Neutrophil (primary cell): ENCODE measurements around the gene ITGB3.

Experiments used
- H3K27ac ChIP-seq: fragments of 200-600 bp; sonication (generic); 2 replicates; pipeline ENCODE4 v1.5.1; 2016; ENCODE audit warnings: mild to moderate bottlenecking, moderate library complexity
- H3K27me3 ChIP-seq: fragments of 200-600 bp; sonication (generic); 2 replicates; pipeline ENCODE4 v1.6.0; 2016; ENCODE audit warnings: mild to moderate bottlenecking
- H3K36me3 ChIP-seq: fragments of 200-600 bp; sonication (generic); 2 replicates; pipeline ENCODE4 v1.5.1; 2017
- H3K4me1 ChIP-seq, 2 experiments: fragments of 200-600 bp in 1 of 2; sonication (generic) in 1 of 2; 1 replicate in 1 of 2; 2 replicates in 1 of 2; pipeline versions ENCODE4 v1.5.1 to v1.6.1; 2013 to 2016; ENCODE audit warnings: low read depth in 1 of 2, low read length in 1 of 2, mild to moderate bottlenecking in 1 of 2, moderate library complexity in 1 of 2; ENCODE audit not compliant: control insufficient read depth in 1 of 2, insufficient read depth in 1 of 2
- H3K4me3 ChIP-seq, 2 experiments: fragments of 200-600 bp in 1 of 2; sonication (generic) in 1 of 2; 1 replicate in 1 of 2; 2 replicates in 1 of 2; pipeline ENCODE4 v1.5.1; 2013 to 2016; ENCODE audit warnings: low read depth in 1 of 2, low read length in 1 of 2, mild to moderate bottlenecking in 1 of 2, moderate library complexity in 1 of 2
- H3K9me3 ChIP-seq: fragments of 200-600 bp; sonication (generic); 2 replicates; pipeline ENCODE4 v1.5.1; 2016
- TF ChIP-seq, protein P1 (sequence below): fragments of 200-600 bp; sonication (generic); IDR thresholded peaks from 2 replicates; pipeline ENCODE4 v1.5.1; 2016; ENCODE audit warnings: antibody characterized with exemption

Gene ITGB3

DNA sequence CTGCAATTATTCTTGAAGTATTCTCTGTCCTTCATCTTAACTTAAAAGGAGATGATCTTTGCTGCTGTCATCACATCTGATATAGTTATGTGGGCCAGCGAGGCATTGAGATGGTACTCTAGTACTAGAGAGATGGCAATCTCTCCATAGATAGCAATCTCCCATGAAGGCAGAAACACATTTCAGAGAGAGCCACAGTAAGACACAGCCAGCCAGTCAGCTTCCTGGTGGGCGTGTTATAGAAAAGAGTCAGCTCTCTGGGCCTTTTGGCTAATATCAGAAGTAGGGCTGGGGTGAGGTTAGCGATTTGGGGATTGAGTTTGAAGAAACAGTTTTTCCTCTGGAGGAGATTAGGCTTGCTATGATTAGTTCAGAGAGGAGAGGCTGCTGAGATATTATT is 47.5 kb downstream of the ITGB3 start:
- Histone ChIP-seq H3K27ac (no peak overlapping the region), H3K4me3 (no peak overlapping the region), H3K27me3 (peaks cover 5% of the 10 kb centered on the region), H3K4me1 (no peaks in the 10 kb centered on the region), H3K36me3 (no peaks in the 10 kb centered on the region), H3K9me3 (no peaks in the 10 kb centered on the region)
- TF ChIP-seq, protein P1, sequence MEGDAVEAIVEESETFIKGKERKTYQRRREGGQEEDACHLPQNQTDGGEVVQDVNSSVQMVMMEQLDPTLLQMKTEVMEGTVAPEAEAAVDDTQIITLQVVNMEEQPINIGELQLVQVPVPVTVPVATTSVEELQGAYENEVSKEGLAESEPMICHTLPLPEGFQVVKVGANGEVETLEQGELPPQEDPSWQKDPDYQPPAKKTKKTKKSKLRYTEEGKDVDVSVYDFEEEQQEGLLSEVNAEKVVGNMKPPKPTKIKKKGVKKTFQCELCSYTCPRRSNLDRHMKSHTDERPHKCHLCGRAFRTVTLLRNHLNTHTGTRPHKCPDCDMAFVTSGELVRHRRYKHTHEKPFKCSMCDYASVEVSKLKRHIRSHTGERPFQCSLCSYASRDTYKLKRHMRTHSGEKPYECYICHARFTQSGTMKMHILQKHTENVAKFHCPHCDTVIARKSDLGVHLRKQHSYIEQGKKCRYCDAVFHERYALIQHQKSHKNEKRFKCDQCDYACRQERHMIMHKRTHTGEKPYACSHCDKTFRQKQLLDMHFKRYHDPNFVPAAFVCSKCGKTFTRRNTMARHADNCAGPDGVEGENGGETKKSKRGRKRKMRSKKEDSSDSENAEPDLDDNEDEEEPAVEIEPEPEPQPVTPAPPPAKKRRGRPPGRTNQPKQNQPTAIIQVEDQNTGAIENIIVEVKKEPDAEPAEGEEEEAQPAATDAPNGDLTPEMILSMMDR: no peak

DNA sequence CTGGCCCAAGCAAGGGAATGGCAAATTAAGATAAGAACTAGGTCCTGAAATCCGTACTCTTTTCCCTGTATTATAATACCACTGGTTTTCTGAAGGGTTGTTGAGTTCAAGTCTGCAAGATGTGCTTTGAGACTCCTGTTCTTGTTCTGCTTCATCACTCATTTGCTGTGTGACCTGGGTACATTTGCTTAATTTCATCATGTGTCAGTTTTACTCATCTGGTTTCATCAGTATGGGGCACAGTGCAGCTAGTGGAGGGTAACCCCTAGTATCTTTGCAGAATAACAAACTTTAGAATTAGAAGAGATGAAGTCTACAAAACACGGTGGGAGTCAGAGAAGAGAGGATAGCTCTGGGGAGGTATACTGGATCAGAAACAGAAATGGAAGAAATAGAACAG is 48.2 kb downstream of the ITGB3 start:
- H3K4me1 ChIP-seq: no peaks in the 10 kb centered on the region
- peaks cover 5% of the 10 kb centered on the region for H3K27me3 ChIP-seq
- H3K9me3 ChIP-seq: no peaks in the 10 kb centered on the region
- H3K36me3 ChIP-seq: no peaks in the 10 kb centered on the region
- TF ChIP-seq, protein P1: no peak
- H3K27ac ChIP-seq: no peak overlapping the region
- H3K4me3 ChIP-seq: no peak overlapping the region

DNA sequence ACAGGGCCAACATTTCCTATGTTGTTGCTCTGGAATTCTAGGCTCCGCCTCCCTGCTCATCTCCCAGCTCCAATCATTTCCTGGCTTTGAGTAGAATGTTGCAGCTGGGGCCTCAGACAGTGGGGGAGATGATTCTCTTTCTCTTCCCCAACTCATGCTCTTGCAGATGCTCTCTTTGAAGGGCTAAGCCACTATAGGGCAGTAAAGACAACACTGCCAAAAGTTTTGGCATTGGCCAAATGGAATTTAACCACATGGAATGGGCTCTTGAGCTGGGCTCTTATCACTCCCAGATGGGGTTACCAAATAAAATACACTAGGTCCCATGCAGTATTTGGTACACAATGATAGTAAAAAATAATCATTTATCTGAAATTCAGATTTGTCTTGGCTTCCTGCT is 50.6 kb downstream of the ITGB3 start:
- no peaks in the 10 kb centered on the region for H3K36me3 ChIP-seq
- no peak overlapping the region for H3K4me3 ChIP-seq
- H3K4me1 ChIP-seq: no peaks in the 10 kb centered on the region
- TF ChIP-seq, protein P1: no peak
- no peaks in the 10 kb centered on the region for H3K9me3 ChIP-seq
- peaks cover 5% of the 10 kb centered on the region for H3K27me3 ChIP-seq
- no peak overlapping the region for H3K27ac ChIP-seq

DNA sequence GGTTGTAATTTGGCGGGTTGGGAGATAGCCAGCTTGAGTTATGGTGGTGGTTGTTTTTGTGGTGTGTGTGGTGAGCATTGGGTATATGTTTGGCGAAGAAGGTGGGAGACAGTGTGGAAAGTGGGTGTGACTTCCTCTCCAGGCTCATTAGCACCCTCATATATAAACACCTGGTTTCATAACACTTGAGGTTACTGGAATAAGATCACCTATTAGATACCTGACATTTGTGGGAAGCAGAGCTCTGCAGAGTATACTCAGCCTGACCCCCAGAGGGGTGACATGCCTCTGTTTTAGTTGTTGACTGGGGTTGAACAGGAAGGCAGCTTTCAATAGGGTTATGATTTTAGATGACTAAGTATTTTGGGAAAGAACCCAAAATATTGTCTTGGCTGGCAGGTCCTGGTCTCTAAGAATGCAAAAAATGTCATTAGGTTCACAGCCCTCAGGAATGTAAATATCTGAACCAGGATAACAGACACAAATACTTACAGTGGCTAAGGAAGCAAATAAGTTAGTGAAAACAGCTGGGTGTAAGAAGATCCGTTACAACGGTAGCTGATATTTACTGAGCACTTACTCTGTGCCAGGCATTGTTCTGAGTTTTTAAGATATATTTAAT is 51.8 kb downstream of the ITGB3 start:
- Histone ChIP-seq H3K27me3 (peaks cover 5% of the 10 kb centered on the region), H3K27ac (no peak overlapping the region), H3K4me1 (no peaks in the 10 kb centered on the region), H3K36me3 (no peaks in the 10 kb centered on the region), H3K4me3 (no peak overlapping the region), H3K9me3 (no peaks in the 10 kb centered on the region)
- TF ChIP-seq, protein P1: no peak

DNA sequence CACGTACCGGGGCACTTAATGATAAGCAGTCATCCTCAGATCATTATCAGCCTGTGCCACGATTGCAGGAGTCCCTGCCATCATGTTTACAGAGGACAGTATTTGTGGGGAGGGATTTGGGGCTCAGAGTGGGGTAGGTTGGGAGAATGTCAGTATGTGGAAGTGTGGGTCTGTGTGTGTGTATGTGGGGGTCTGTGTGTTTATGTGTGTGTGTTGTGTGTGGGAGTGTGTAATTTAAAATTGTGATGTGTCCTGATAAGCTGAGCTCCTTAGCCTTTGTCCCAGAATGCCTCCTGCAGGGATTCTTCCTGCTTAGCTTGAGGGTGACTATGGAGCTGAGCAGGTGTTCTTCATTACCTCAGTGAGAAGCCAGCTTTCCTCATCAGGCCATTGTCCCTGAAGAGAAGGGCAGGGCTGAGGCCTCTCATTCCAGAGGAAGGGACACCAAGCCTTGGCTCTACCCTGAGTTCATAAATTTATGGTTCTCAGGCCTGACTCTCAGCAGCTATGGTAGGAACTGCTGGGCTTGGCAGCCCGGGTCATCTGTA is 56.6 kb downstream of the ITGB3 start:
- H3K9me3 ChIP-seq: no peaks in the 10 kb centered on the region
- no peaks in the 10 kb centered on the region for H3K4me1 ChIP-seq
- TF ChIP-seq, protein P1: no peak
- no peak overlapping the region for H3K27ac ChIP-seq
- no peaks in the 10 kb centered on the region for H3K36me3 ChIP-seq
- no peak overlapping the region for H3K4me3 ChIP-seq
- no peaks in the 10 kb centered on the region for H3K27me3 ChIP-seq
